ENCODE measurements around the gene SERGEF. TPM values are rescaled to one million over a fixed set of nuclear protein-coding genes. Genes with fewer than 3 reads are reported as not detected.

SERGEF gene
- polyA plus RNA-seq, 1 of the 3 experiments (the other 2 are of a cell fraction), result 23.1 TPM

DNA sequence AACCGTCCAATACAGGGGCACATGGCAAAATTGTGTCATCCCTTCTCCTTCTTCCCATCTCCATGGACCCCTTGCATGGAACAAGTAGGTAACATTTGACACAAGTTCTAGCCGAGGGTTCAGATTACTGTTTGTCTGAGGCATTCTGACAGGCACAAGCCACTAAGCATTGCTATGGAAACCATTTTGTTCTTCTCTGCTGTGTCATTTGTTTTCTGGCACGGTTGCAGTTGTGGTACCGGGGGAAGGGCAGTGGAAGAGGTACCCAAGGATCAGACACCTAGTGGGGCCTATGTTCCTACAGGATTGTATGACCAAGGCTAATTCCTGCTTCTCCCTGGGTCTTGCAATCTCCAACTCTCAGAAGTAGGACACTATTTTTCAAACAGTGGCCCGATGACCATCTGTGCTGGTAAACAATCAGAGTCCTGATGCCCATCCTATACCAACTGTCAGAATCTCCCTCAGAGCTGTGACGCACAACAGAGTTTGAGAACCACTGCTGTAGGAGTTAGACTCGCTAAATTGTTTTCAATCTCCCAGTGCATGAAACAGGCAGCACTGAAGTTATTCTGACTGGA lies 209.0 kb downstream of the SERGEF start:
- Histone ChIP-seq H3K9me2 (no peaks in the 10 kb centered on the region), H3K4me1 (ENCODE audit: control insufficient read depth in 1 of 2, insufficient read depth in 2 of 2, low read depth in 1 of 2, low read length in 1 of 2) (no peaks in the 10 kb centered on the region; a peak in 1 of 4 replicates), H2AFZ (ENCODE audit: low read depth) (no peak overlapping the region), H3K9me3 (no peaks in the 10 kb centered on the region), H3K36me3 (replicated peaks in 1 of 2; ENCODE audit: control insufficient read depth in 1 of 2, insufficient read depth in 2 of 2, low read length in 1 of 2) (no peaks in the 10 kb centered on the region), H3F3A (replicated peaks; ENCODE audit: insufficient read depth) (no peaks in the 10 kb centered on the region), H3K27me3 (ENCODE audit: insufficient read depth) (no peaks in the 10 kb centered on the region), H3K4me2 (no peak overlapping the region), H3K9ac (no peak overlapping the region), H3K27ac (ENCODE audit: low read depth in 2 of 2, low read length in 1 of 2) (no peak overlapping the region), H4K20me1 (ENCODE audit: insufficient read depth) (no peaks in the 10 kb centered on the region), H3K4me3 (ENCODE audit: low read depth in 2 of 2, low read length in 1 of 2) (no peak overlapping the region), H3K79me2 (ENCODE audit: insufficient read depth) (no peaks in the 10 kb centered on the region)
- CTCF ChIA-PET, result no interaction called here
- TF ChIP-seq TCF12 (IDR thresholded peaks at IDR 0.05) (no peak), RXRA (IDR thresholded peaks at IDR 0.05; ENCODE audit: borderline replicate concordance, low read depth) (no peak)
- POLR2A ChIA-PET, result no interaction called here
- WGBS (ENCODE audit: low lambda C conversion rate), result 83% methylated on average over 6 of the region's 7 CpGs
- no peak for DNase-seq

- ChIA-PET POLR2A (no interaction called here), CTCF (interaction anchor here (0.6 to 1.2 kb wide), 4 partner anchors 9 to 170 kb away, joined by 3 read pairs; no protein-coding TSS in a partner anchor)
- no peaks in the 10 kb centered on the region for H3K27me3 ChIP-seq (ENCODE audit: insufficient read depth)
- 88% methylated on average over 4 of the region's 4 CpGs for WGBS (ENCODE audit: low lambda C conversion rate)
- H3K36me3 ChIP-seq (replicated peaks in 1 of 2; ENCODE audit: control insufficient read depth in 1 of 2, insufficient read depth in 2 of 2, low read length in 1 of 2), result no peaks in the 10 kb centered on the region
- H3K9me3 ChIP-seq, result no peaks in the 10 kb centered on the region
- no peak overlapping the region for H3K9ac ChIP-seq
- no peaks in the 10 kb centered on the region; a peak in 1 of 4 replicates for H3K4me1 ChIP-seq (ENCODE audit: control insufficient read depth in 1 of 2, insufficient read depth in 2 of 2, low read depth in 1 of 2, low read length in 1 of 2)
- no peak overlapping the region for H2AFZ ChIP-seq (ENCODE audit: low read depth)
- TF ChIP-seq MEF2A (IDR thresholded peaks at IDR 0.05; ENCODE audit: borderline replicate concordance, low read depth) (no peak), GATA2 (CRISPR knock-in tag; IDR thresholded peaks at IDR 0.05) (no peak), SIN3A (IDR thresholded peaks at IDR 0.05; ENCODE audit: borderline replicate concordance, low read depth, low read length) (no peak), FOXJ3 (CRISPR knock-in tag; IDR thresholded peaks at IDR 0.05) (no peak), RFX5 (IDR thresholded peaks at IDR 0.05; ENCODE audit: low read length) (no peak), RXRA (IDR thresholded peaks at IDR 0.05; ENCODE audit: borderline replicate concordance, low read depth) (no peak), CHD2 (IDR thresholded peaks at IDR 0.05; ENCODE audit: low read length, partially characterized antibody) (no peak), ZBTB33 (IDR thresholded peaks at IDR 0.05; ENCODE audit: borderline replicate concordance, low read depth) (no peak), GABPA (IDR thresholded peaks at IDR 0.05; ENCODE audit: low read depth) (no peak), YY1 (IDR thresholded peaks at IDR 0.05; ENCODE audit: low read depth) (no peak), PBX3 (IDR thresholded peaks at IDR 0.05) (no peak), MXI1 (IDR thresholded peaks at IDR 0.05; ENCODE audit: low read depth, low read length) (no peak), RAD21 (IDR thresholded peaks at IDR 0.05; ENCODE audit: low read length) (no peak)
- TF ChIP-seq, protein P1, sequence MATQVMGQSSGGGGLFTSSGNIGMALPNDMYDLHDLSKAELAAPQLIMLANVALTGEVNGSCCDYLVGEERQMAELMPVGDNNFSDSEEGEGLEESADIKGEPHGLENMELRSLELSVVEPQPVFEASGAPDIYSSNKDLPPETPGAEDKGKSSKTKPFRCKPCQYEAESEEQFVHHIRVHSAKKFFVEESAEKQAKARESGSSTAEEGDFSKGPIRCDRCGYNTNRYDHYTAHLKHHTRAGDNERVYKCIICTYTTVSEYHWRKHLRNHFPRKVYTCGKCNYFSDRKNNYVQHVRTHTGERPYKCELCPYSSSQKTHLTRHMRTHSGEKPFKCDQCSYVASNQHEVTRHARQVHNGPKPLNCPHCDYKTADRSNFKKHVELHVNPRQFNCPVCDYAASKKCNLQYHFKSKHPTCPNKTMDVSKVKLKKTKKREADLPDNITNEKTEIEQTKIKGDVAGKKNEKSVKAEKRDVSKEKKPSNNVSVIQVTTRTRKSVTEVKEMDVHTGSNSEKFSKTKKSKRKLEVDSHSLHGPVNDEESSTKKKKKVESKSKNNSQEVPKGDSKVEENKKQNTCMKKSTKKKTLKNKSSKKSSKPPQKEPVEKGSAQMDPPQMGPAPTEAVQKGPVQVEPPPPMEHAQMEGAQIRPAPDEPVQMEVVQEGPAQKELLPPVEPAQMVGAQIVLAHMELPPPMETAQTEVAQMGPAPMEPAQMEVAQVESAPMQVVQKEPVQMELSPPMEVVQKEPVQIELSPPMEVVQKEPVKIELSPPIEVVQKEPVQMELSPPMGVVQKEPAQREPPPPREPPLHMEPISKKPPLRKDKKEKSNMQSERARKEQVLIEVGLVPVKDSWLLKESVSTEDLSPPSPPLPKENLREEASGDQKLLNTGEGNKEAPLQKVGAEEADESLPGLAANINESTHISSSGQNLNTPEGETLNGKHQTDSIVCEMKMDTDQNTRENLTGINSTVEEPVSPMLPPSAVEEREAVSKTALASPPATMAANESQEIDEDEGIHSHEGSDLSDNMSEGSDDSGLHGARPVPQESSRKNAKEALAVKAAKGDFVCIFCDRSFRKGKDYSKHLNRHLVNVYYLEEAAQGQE (IDR thresholded peaks at IDR 0.05; ENCODE audit: low read depth, low read length), result no peak
- H3K9me2 ChIP-seq, result no peaks in the 10 kb centered on the region
- no peaks in the 10 kb centered on the region for H4K20me1 ChIP-seq (ENCODE audit: insufficient read depth)
- H3K4me3 ChIP-seq (ENCODE audit: low read depth in 2 of 2, low read length in 1 of 2), result no peak overlapping the region
- no peaks in the 10 kb centered on the region for H3K79me2 ChIP-seq (ENCODE audit: insufficient read depth)
- no peaks in the 10 kb centered on the region for H3F3A ChIP-seq (replicated peaks; ENCODE audit: insufficient read depth)
- DNase-seq, result no peak
- no peak overlapping the region for H3K4me2 ChIP-seq
- H3K27ac ChIP-seq (ENCODE audit: low read depth in 2 of 2, low read length in 1 of 2), result no peak overlapping the region
These were observed 210.4 kb downstream of the SERGEF start for GRCh38 chr11:17802491-17802890.

Measured in SK-N-SH (cell line).